ENCODE measurements around the gene VOPP1. TPM values are rescaled to one million over a fixed set of nuclear protein-coding genes. Genes with fewer than 3 reads are reported as not detected.

The VOPP1 gene
- total and polyA plus RNA-seq, 9 of the 15 experiments (the other 6 are each of a cell fraction or from before 2014, with no cell fraction given) = 8.2 to 45.8 (median 31.2) TPM

- in situ Hi-C loops (cut with MboI) (no loop called here), intact Hi-C loops (cut with micrococcal nuclease) (no loop called here)
- H3K9me1 ChIP-seq (ENCODE audit: control insufficient read depth, insufficient read depth, low read length) = no peaks in the 10 kb centered on the region
- no peaks in the 10 kb centered on the region for H3K9me3 ChIP-seq (replicated peaks; ENCODE audit: control insufficient read depth, insufficient read depth, low read depth, low read length)
- TF ChIP-seq FOXM1 (IDR thresholded peaks at IDR 0.05; ENCODE audit: low read depth) = no peak
- TF ChIP-seq FOXM1 (CRISPR knock-in tag; IDR thresholded peaks at IDR 0.05; ENCODE audit: low read depth) = no peak
- TF ChIP-seq SMARCA4 (IDR thresholded peaks at IDR 0.05) = no peak
- TF ChIP-seq USF1 (CRISPR knock-in tag; IDR thresholded peaks at IDR 0.05) = no peak
- TF ChIP-seq ELF2 (CRISPR knock-in tag; IDR thresholded peaks at IDR 0.05) = no peak
- no peak for TF ChIP-seq ZNF778 (CRISPR knock-in tag; IDR thresholded peaks at IDR 0.05)
- no peak for TF ChIP-seq ZNF121 (CRISPR knock-in tag; conservative IDR thresholded peaks at IDR 0.05)
- TF ChIP-seq POU5F1 (IDR thresholded peaks at IDR 0.05; ENCODE audit: borderline replicate concordance, low read depth, low read length, partially characterized antibody) = no peak
- TF ChIP-seq ZBTB49 (CRISPR knock-in tag; IDR thresholded peaks at IDR 0.05; ENCODE audit: borderline replicate concordance) = no peak
- TF ChIP-seq ZNF263 (CRISPR knock-in tag; IDR thresholded peaks at IDR 0.05; ENCODE audit: borderline replicate concordance) = no peak
- ATAC-seq = no peak
- H3K4me1 ChIP-seq (replicated peaks in 1 of 2; ENCODE audit: control insufficient read depth in 2 of 2, insufficient read depth in 2 of 2, low read length in 2 of 2) = no peaks in the 10 kb centered on the region; a peak in 1 of 5 replicates
- H3K9ac ChIP-seq (ENCODE audit: insufficient read depth in 1 of 2, low read depth in 2 of 2, low read length in 2 of 2) = no peak overlapping the region
- H3K36me3 ChIP-seq (ENCODE audit: control insufficient read depth, insufficient read depth, low read length) = 0 out of 3 replicates have a peak, but pooled peaks cover 3% of the 10 kb centered on the region
- no peaks in the 10 kb centered on the region for H3K79me2 ChIP-seq (ENCODE audit: control insufficient read depth, insufficient read depth, low read length)
- no TSS peak for BruUV-seq (replicated peaks)
- no peak overlapping the region for H2AFZ ChIP-seq (ENCODE audit: low read depth, low read length)
- no peak overlapping the region for H3K4me3 ChIP-seq
- no peak overlapping the region for H3K27ac ChIP-seq (ENCODE audit: extremely low read depth, low read depth, low read length)
- no peak for FAIRE-seq
- no peak overlapping the region for H3K4me2 ChIP-seq (ENCODE audit: insufficient read depth, low read length)
- no peak for DNase-seq (ENCODE audit: extremely low read depth in 1 of 4, low spot score in 3 of 4)
- POLR2A ChIA-PET = interaction anchor here (0.5 kb wide), 1 partner anchor 67 kb away, joined by 3 read pairs; no protein-coding TSS in a partner anchor
- peaks cover 4% of the 10 kb centered on the region for H4K20me1 ChIP-seq (replicated peaks; ENCODE audit: control insufficient read depth, insufficient read depth, low read length)
- 11% methylated on average over 3 of the region's 3 CpGs for WGBS (ENCODE audit: insufficient coverage, low coverage, missing lambda C conversion rate)
- no peaks in the 10 kb centered on the region for H3K27me3 ChIP-seq (ENCODE audit: control insufficient read depth in 2 of 2, insufficient read depth in 2 of 2, low read length in 2 of 2)
- CTCF ChIA-PET (ENCODE audit: low intra/inter-chr PET ratio) = no interaction called here
These were observed 70.7 kb downstream of the VOPP1 start for GRCh38 chr7:55501611-55502010.
